Measurements from ENCODE around the gene PGLYRP1.

Gene PGLYRP1

DNA sequence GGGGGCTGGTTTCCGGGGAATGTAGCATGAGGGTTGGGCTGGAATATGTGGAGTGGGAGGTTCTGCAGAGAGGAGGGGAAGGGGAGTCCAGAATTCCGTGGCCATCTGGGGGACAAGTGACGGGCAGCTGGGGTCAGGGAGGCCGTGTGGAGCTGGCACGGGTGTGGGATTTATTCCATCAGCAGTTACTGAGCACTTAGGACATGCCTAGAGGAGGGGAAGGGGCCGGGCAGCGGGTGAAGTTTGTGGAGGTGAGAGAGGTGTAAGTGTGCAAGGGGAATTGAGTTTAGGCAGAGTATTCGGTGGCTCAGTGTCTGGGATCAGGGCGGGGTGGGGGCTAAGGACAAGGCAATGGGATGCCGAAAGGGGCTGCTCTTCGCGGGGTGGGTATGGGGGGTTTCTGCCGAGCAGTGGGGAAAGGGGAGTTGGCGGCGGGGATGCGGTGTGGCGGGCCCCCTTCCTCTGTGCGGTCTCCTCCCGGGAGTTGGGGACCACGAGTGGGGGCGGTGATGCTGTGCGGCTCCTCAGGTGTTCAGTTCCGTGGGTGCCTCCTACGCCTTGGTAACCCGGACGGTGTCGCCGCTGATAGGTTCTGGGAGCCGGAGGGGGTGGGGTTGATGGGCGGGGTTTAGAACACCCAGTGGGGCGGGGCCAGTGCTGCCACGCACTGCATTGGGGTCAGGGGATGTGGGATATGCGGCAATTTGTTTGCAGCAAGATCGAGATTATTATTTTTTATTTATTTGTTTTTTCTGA, 22.2 kb downstream of the PGLYRP1 start:
- no peak for DNase-seq (ENCODE audit: low read depth)

GRCh38 chr19:45999653-46000121, 23.2 kb downstream of the PGLYRP1 start:
- DNase-seq (ENCODE audit: low read depth): no peak

DNA sequence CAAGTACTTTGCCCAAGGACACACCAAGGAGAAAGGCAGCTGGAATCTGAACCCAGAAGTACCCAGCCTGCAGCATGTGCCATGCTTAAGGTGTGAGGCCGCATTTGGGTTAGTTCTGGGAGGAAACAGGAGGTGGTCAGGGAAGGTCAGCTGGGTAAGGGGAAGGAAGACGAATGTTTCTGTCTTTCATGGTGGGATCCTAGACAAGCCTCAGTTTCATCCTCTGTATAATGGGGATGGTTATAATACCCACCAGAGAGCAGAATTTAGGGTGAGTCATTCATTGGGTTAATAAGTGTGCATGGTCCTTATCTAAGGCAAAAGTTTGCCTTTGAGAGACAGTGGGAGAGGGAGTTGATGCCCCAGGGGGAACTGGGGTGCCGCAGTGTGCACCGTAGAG, 24.0 kb downstream of the PGLYRP1 start:
- DNase-seq (ENCODE audit: low read depth): no peak

- DNase-seq (ENCODE audit: low read depth): no peak
These were observed 25.9 kb downstream of the PGLYRP1 start for GRCh38 chr19:45996933-45997332.

DNA sequence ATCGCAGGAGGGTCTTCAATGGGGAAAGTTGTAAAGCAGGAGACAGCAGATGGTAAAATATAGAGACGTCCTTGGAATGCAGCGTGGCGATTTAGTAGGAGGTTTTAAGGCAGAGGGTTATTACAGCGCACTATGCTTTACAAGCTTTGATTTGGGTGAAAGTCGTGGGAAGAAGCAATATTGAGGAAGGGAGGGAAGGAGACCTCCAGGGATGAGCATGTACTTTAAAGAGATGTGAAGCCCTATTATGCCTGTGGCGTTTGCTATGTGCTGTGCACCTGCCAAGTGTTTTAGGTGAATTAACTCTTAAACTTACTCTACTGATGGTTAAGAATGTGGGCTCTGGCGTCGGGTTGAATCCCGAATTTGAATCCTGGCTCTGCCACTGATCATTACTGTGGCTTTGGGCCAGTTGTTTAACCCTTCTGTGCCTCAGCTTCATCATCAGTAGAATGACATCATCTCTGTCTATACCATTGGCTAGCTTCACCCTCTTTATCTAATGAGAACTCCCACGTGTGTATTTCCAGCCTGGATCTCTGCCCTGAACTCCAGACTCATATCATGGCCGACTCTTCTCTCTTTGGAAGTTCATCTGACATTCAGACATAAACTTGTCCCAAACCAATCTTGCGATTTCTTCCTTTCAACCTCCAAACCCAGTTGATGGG, 27.0 kb downstream of the PGLYRP1 start:
- no peak for DNase-seq (ENCODE audit: low read depth)

- DNase-seq (ENCODE audit: low read depth): peak; percentile 85
These were observed 27.7 kb downstream of the PGLYRP1 start, which contains the start of gene CCDC61 for GRCh38 chr19:45994998-45995714. Gene CCDC61 (plus strand): TSS chr19:45995467. CDS start chr19:46003019, 7,552 bp downstream.

DNA sequence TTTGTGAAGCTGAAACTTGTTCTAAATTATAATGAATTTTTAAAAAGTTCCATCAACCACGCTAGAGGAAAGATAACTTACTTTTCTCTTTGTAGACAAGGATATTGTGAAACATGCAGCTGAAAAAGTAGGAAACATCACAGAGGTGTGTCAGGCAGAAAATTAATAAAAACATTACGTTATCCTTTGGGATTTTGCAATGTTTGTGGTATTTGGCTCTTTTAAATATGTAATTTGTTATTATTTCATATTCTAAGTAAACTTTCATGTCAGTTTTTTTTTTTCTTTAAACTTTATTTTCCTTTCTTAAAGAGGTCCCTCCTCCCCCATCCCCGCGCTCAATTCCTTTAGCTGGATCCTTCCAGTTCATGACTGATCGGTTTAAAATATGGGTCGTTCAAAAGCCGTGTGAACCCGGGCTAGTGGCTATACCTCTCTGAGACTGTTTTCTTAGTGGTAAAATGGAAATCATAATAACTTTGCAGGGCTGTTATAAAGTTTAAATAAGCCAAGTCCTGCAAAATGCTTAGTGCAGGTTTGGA, 28.3 kb downstream of the PGLYRP1 start:
- DNase-seq (ENCODE audit: low read depth): no peak

GRCh38 chr19:45990113-45990728, 32.6 kb downstream of the PGLYRP1 start:
- DNase-seq (ENCODE audit: low read depth): no peak

GRCh38 chr19:45985321-45985720, 37.5 kb downstream of the PGLYRP1 start:
- no peak for DNase-seq (ENCODE audit: low read depth)

GRCh38 chr19:45981350-45981749, 41.5 kb downstream of the PGLYRP1 start:
- no peak for DNase-seq (ENCODE audit: low read depth)

DNA sequence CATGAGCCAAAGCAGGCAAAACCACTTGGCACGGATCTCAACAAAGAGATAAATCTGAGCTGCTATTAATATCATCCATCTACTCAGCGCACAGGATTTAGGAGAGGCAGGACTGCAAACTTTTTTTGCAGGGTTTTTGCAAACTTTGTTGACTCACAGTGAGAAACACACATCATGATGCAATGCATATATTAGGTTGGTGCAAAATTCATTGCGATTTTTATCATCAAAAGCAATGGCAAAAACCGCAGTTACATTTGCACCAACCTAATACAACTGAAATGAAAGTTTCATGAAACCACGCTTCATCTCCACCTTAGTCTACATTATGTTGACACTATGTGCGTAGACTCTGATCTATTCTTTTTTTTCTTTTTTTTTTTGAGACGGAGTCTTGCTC, 44.7 kb downstream of the PGLYRP1 start:
- DNase-seq (ENCODE audit: low read depth): no peak

- no peak for DNase-seq (ENCODE audit: low read depth)
These were observed 46.7 kb downstream of the PGLYRP1 start for GRCh38 chr19:45976178-45976577.

DNA sequence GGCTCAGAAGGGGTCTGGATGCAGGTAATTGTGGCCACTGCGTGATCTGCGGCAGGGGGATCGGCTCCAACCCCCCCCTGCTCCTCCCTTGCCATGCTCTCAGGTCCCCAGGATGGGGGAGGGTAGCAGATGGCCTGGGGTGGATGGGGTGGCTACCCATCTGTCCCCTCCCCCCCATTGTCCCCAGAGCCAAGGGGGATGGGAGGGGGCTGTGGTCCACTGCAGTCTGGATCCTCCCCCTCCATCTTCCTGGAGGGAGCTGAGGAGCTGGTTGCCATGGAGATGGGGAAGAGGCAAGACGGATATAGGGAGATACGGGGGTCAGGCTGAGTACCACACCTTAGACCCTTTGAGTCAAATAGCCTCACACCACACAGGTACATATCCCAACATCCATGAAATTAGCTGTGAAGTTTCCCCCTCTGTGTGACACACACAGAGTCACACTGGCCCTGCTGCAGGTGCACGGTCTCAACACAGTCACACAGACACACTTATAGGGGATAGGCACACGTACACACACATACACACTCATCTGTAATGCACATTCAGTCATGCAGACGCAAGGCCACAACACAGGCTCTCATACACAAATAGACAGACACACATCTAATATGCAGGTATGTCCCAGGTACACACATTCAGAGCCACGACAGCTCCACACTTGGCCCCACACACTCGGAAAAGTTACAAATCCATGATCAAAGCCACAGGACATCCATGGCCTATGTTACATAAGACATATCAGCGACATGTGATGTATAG, 47.4 kb downstream of the PGLYRP1 start:
- no peak for DNase-seq (ENCODE audit: low read depth)

- no peak for DNase-seq (ENCODE audit: low read depth)
These were observed 49.1 kb downstream of the PGLYRP1 start, which contains the start of gene NOVA2 for GRCh38 chr19:45973553-45974338. Gene NOVA2 (minus strand): TSS chr19:45973865. CDS start chr19:45973351, 514 bp downstream.

- no peak for DNase-seq (ENCODE audit: low read depth)
These were observed 49.8 kb downstream of the PGLYRP1 start for GRCh38 chr19:45972947-45973540.

GRCh38 chr19:45972081-45972946, 50.5 kb downstream of the PGLYRP1 start:
- DNase-seq (ENCODE audit: low read depth): no peak

DNA sequence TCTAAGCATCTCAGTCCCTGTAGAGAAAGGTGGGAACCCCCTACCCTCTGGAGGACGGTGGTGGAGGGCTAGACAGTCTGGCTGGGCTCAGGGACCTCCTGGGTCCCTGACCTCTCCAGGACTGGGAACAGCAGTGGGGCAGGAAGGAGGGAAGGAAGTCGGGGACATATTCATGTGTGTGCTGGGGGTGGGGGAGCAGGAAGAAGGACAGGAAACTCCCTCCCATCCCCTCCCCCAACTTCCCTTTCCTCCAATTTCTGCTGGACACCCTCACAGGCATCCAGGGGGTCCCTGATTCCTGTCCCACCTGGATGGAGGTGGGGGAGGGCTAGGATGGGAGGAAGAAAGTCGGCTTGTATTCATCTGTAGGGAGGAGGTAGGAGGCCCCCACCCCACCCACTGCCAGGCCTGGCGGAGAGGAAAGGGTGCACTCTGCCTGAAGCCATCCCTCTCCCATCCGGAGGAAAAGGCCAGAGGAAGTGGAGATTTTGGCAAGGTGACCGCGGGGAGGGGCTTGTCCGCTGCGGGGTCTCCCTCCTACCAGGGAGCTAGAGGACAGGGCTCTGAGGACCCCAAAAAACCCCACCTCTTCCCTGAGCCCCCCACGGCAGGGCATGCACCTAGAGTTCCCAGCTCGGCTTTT, 51.5 kb downstream of the PGLYRP1 start:
- DNase-seq (ENCODE audit: low read depth): no peak

DNA sequence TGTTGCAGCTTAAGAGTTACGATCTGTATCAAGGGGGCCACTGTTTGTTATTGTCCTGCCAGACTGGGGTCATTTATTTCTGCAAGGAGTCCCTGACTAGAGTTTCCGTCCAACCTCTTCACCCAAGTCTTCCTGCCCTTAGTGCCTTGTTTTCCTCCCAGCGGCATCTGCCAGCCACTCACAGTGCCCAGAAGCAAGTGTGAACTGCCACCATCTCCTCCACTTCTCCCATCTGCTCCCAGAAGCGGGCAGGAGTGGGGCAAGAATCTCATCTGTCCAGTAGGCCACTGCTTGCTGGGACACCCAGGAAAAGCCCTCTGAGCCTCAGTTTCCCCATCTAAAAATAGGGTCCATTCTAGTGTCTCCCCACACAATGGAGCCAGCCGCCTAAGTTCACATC, 53.2 kb downstream of the PGLYRP1 start:
- DNase-seq (ENCODE audit: low read depth): no peak
